Smooth muscle cell (in vitro differentiated cells): ENCODE measurements around the gene CXCR3. TPM values are rescaled to one million over a fixed set of nuclear protein-coding genes. Genes with fewer than 3 reads are reported as not detected.

Experiments
- DNase-seq: peaks from one replicate; lab custom pipeline; 2025; ENCODE audit not compliant: unreplicated experiment; lab: John Stamatoyannopoulos, UW
- H2AFZ ChIP-seq: fragments of 200-600 bp; sonication (generic); 2 replicates; pipeline ENCODE4 v1.6.0; 2016; ENCODE audit warnings: antibody characterized with exemption, low read depth, mild to moderate bottlenecking
- H3F3A ChIP-seq: fragments of 200-600 bp; sonication (generic); 2 replicates; pipeline ENCODE4 v1.6.0; 2017; ENCODE audit warnings: antibody characterized with exemption, low read depth
- H3K27ac ChIP-seq: fragments of 200-600 bp; sonication (generic); 2 replicates; pipeline ENCODE4 v1.5.1; 2016; ENCODE audit warnings: low read depth, mild to moderate bottlenecking
- H3K27me3 ChIP-seq: fragments of 200-600 bp; sonication (generic); 2 replicates; pipeline ENCODE4 v1.6.1; 2016; ENCODE audit warnings: low read depth, mild to moderate bottlenecking
- H3K36me3 ChIP-seq: fragments of 200-600 bp; sonication (generic); 2 replicates; pipeline ENCODE4 v1.5.1; 2016; ENCODE audit warnings: low read depth
- H3K4me1 ChIP-seq: fragments of 200-600 bp; sonication (generic); 2 replicates; pipeline ENCODE4 v1.5.1; 2016; ENCODE audit warnings: low read depth
- H3K4me2 ChIP-seq: fragments of 200-600 bp; sonication (generic); 2 replicates; pipeline ENCODE4 v1.6.0; 2016; ENCODE audit warnings: mild to moderate bottlenecking
- H3K4me3 ChIP-seq: fragments of 200-600 bp; sonication (generic); 2 replicates; pipeline ENCODE4 v1.5.1; 2016; ENCODE audit warnings: mild to moderate bottlenecking
- H3K79me2 ChIP-seq: fragments of 200-600 bp; sonication (generic); 2 replicates; pipeline ENCODE4 v1.6.0; 2016; ENCODE audit warnings: low read depth, mild to moderate bottlenecking
- H3K9ac ChIP-seq: fragments of 200-600 bp; sonication (generic); 2 replicates; pipeline ENCODE4 v1.6.0; 2016; ENCODE audit warnings: low read depth
- H3K9me3 ChIP-seq: fragments of 200-600 bp; sonication (generic); replicated peaks from 2 replicates; pipeline ENCODE4 v1.5.1; 2016; ENCODE audit warnings: low read depth
- H4K20me1 ChIP-seq: fragments of 200-600 bp; sonication (generic); 2 replicates; pipeline ENCODE4 v1.6.0; 2016; ENCODE audit warnings: low read depth
- WGBS: methylation state at CpG from one replicate; pipeline ENCODE4 v1.1.7; 2016; ENCODE audit warnings: low lambda C conversion rate; 5-methylcytosine and 5-hydroxymethylcytosine counted together
- polyA plus RNA-seq: library from polyadenylated mRNA; unstranded; fragments of >200 nt; fragmentation: Nextera tagmentation; extraction: Ambion mirVana; gene quantifications from 2 replicates; pipeline ENCODE4 v1.2.1, GENCODE V29; 2016
- total RNA-seq: library from RNA; depleted of rRNA; stranded (reverse); fragments of >200 nt; gene quantifications from 2 replicates; pipeline ENCODE4 v1.2.3, GENCODE V29; 2014
- TF ChIP-seq, protein P1 (sequence below): fragments of 200-600 bp; sonication (generic); IDR thresholded peaks from 2 replicates; pipeline ENCODE4 v1.5.1; 2017; ENCODE audit warnings: borderline replicate concordance, mild to moderate bottlenecking, antibody characterized with exemption; ENCODE audit not compliant: insufficient read depth, poor library complexity, severe bottlenecking

Gene CXCR3
- total and polyA plus RNA-seq, 2 experiments from 2014 or later = 0.53 TPM; not detected in 1

DNA sequence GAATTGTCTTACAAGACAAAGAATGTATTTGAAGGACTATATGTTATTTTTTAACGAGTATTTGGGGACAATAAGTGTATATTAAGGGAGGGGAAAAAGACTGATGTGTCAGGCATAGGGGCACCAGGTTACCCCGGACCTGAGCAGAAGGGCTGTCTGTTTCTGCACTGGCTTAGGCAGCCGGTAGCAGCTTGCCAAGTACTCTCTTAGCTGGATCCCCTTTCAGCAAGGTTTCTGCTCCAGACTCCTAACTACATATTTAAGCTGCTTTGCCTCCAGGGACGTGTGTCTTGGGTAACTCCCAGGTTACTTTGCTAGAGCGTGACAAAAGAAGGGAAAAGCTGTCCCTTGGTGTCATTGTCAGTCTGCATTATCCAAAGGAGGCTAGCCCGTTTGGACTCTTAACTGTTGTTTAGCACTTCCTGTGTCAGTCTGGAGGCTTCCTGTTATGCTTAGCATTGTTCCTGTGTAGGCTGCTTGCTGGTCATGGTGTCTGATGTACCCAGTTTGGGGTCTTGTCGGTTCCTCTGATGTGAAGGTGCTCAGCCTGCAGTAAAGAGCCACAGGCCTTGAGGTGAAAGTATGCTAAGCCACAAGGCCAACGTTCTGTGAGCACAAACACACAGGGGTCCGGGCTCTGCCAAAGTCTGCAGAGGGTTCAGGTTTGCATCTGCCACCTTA, 11.6 kb downstream of the CXCR3 start:
- WGBS = 69% methylated on average over 9 of the region's 9 CpGs
- DNase-seq = no peak
- Histone ChIP-seq H3K79me2 (no peaks in the 10 kb centered on the region), H2AFZ (no peak overlapping the region), H3K36me3 (no peaks in the 10 kb centered on the region), H3K4me3 (no peak overlapping the region), H3K9me3 (no peaks in the 10 kb centered on the region), H3K4me2 (no peak overlapping the region), H3K27me3 (no peaks in the 10 kb centered on the region), H3F3A (no peaks in the 10 kb centered on the region), H4K20me1 (no peaks in the 10 kb centered on the region), H3K4me1 (no peaks in the 10 kb centered on the region), H3K27ac (no peak overlapping the region), H3K9ac (no peak overlapping the region)
- TF ChIP-seq, protein P1, sequence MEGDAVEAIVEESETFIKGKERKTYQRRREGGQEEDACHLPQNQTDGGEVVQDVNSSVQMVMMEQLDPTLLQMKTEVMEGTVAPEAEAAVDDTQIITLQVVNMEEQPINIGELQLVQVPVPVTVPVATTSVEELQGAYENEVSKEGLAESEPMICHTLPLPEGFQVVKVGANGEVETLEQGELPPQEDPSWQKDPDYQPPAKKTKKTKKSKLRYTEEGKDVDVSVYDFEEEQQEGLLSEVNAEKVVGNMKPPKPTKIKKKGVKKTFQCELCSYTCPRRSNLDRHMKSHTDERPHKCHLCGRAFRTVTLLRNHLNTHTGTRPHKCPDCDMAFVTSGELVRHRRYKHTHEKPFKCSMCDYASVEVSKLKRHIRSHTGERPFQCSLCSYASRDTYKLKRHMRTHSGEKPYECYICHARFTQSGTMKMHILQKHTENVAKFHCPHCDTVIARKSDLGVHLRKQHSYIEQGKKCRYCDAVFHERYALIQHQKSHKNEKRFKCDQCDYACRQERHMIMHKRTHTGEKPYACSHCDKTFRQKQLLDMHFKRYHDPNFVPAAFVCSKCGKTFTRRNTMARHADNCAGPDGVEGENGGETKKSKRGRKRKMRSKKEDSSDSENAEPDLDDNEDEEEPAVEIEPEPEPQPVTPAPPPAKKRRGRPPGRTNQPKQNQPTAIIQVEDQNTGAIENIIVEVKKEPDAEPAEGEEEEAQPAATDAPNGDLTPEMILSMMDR = no peak

DNA sequence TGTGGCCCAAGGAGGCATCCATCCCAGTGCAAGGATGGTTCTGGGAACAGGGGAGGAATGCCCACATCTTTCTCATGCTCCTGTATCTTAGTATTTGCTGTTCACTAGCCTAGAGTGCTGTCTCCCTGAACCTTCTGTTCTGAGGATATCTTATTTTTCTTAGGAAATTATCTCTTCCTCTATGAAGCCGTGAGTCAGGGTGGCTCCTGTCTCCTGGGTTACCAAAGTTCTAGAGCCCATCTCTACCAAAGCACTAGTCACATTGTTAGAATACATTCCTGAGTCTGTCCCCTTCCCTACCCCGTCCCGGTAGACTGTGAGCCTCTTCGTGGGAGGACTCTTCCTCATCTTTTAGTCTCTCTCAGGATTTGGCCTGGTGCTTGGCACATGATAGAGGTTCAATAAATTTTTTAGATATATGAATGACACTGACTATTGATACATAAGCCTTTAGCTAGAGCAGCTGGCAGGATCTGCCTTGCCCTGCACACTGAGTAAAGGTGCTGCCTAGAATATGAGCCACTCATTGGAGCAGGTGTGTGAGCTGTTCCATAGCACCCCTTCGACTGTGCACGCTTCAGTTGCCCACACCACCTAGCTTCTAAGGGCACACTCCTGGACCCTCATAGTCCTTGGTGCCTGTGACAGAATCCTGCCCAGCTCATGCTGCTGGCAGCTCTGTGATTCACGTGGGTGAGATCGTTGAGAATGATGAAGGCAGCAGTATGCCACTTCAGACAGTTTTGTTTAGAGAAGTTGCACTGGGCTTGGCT, 13.3 kb downstream of the CXCR3 start:
- 78% methylated on average over 8 of the region's 8 CpGs for WGBS
- no peaks in the 10 kb centered on the region for H3F3A ChIP-seq
- DNase-seq = no peak
- H3K36me3 ChIP-seq = no peaks in the 10 kb centered on the region
- H3K9ac ChIP-seq = no peak overlapping the region
- no peak overlapping the region for H3K4me3 ChIP-seq
- no peaks in the 10 kb centered on the region for H3K27me3 ChIP-seq
- H3K79me2 ChIP-seq = no peaks in the 10 kb centered on the region
- no peak overlapping the region for H3K27ac ChIP-seq
- no peak overlapping the region for H2AFZ ChIP-seq
- TF ChIP-seq, protein P1 = no peak
- H3K9me3 ChIP-seq = no peaks in the 10 kb centered on the region
- no peak overlapping the region for H3K4me2 ChIP-seq
- H3K4me1 ChIP-seq = no peaks in the 10 kb centered on the region
- no peaks in the 10 kb centered on the region for H4K20me1 ChIP-seq

DNA sequence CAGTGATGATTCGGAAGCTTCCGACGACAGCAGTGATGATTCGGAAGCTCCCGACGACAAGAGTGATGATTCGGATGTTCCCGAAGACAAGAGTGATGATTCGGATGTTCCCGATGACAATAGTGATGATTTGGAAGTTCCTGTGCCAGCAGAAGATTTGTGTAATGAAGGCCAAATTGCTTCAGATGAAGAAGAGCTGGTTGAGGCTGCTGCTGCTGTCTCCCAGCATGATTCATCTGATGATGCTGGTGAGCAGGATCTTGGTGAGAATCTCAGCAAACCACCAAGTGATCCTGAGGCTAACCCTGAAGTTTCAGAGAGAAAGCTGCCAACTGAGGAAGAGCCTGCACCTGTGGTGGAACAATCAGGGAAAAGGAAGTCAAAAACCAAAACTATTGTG, 14.2 kb downstream of the CXCR3 start:
- TF ChIP-seq, protein P1 = no peak
- H2AFZ ChIP-seq = no peak overlapping the region
- H3K36me3 ChIP-seq = no peaks in the 10 kb centered on the region
- no peak overlapping the region for H3K27ac ChIP-seq
- H3F3A ChIP-seq = no peaks in the 10 kb centered on the region
- no peaks in the 10 kb centered on the region for H3K27me3 ChIP-seq
- no peak overlapping the region for H3K9ac ChIP-seq
- no peak overlapping the region for H3K4me3 ChIP-seq
- no peak for DNase-seq
- no peaks in the 10 kb centered on the region for H3K79me2 ChIP-seq
- H3K4me2 ChIP-seq = no peak overlapping the region
- 84% methylated on average over 10 of the region's 10 CpGs for WGBS
- no peaks in the 10 kb centered on the region for H3K9me3 ChIP-seq
- H4K20me1 ChIP-seq = no peaks in the 10 kb centered on the region
- no peaks in the 10 kb centered on the region for H3K4me1 ChIP-seq
